ENCODE data around the gene KCNMA1.

Gene KCNMA1

GRCh38 chr10:77479586-77479985 lies 158.0 kb downstream of the KCNMA1 start:
- no peak for TF ChIP-seq TEAD4 (IDR thresholded peaks at IDR 0.05)
- no peak for TF ChIP-seq CREB1 (IDR thresholded peaks at IDR 0.05; ENCODE audit: low read depth)
- TF ChIP-seq MAX (IDR thresholded peaks at IDR 0.05), result no peak
- no peak for TF ChIP-seq FOXM1 (IDR thresholded peaks at IDR 0.05; ENCODE audit: borderline replicate concordance, low read depth)
- TF ChIP-seq RAD21 (IDR thresholded peaks at IDR 0.05; ENCODE audit: low read depth), result no peak
- TF ChIP-seq EP300 (IDR thresholded peaks at IDR 0.05; ENCODE audit: borderline replicate concordance), result no peak
- no peak for TF ChIP-seq USF1 (IDR thresholded peaks at IDR 0.05)
- TF ChIP-seq YY1 (IDR thresholded peaks at IDR 0.05; ENCODE audit: low read depth), result no peak
- no peak for TF ChIP-seq TCF12 (IDR thresholded peaks at IDR 0.05; ENCODE audit: low read depth)
- TF ChIP-seq TAF1 (IDR thresholded peaks at IDR 0.05; ENCODE audit: low read depth), result no peak
- TF ChIP-seq REST (IDR thresholded peaks at IDR 0.05; ENCODE audit: low read depth), result no peak
- TF ChIP-seq ZBTB7A (IDR thresholded peaks at IDR 0.05; ENCODE audit: low read depth), result no peak
- TF ChIP-seq CEBPB (IDR thresholded peaks at IDR 0.05), result no peak
- no peak for TF ChIP-seq EGR1 (IDR thresholded peaks at IDR 0.05)
- no peak for TF ChIP-seq NFIC (IDR thresholded peaks at IDR 0.05)

- TF ChIP-seq RAD21 (IDR thresholded peaks at IDR 0.05; ENCODE audit: low read depth), result no peak
- TF ChIP-seq NFIC (IDR thresholded peaks at IDR 0.05), result no peak
- TF ChIP-seq TEAD4 (IDR thresholded peaks at IDR 0.05), result no peak
- TF ChIP-seq FOXM1 (IDR thresholded peaks at IDR 0.05; ENCODE audit: borderline replicate concordance, low read depth), result no peak
- no peak for TF ChIP-seq TCF12 (IDR thresholded peaks at IDR 0.05; ENCODE audit: low read depth)
- no peak for TF ChIP-seq CREB1 (IDR thresholded peaks at IDR 0.05; ENCODE audit: low read depth)
- TF ChIP-seq EGR1 (IDR thresholded peaks at IDR 0.05), result no peak
- TF ChIP-seq TAF1 (IDR thresholded peaks at IDR 0.05; ENCODE audit: low read depth), result no peak
- no peak for TF ChIP-seq MAX (IDR thresholded peaks at IDR 0.05)
- no peak for TF ChIP-seq USF1 (IDR thresholded peaks at IDR 0.05)
- TF ChIP-seq YY1 (IDR thresholded peaks at IDR 0.05; ENCODE audit: low read depth), result no peak
- no peak for TF ChIP-seq CEBPB (IDR thresholded peaks at IDR 0.05)
- no peak for TF ChIP-seq EP300 (IDR thresholded peaks at IDR 0.05; ENCODE audit: borderline replicate concordance)
- TF ChIP-seq REST (IDR thresholded peaks at IDR 0.05; ENCODE audit: low read depth), result no peak
- TF ChIP-seq ZBTB7A (IDR thresholded peaks at IDR 0.05; ENCODE audit: low read depth), result no peak
Observed at GRCh38 chr10:77478962-77479359, 158.6 kb downstream of the KCNMA1 start.

- TF ChIP-seq EP300 (IDR thresholded peaks at IDR 0.05; ENCODE audit: borderline replicate concordance) (no peak), TCF12 (IDR thresholded peaks at IDR 0.05; ENCODE audit: low read depth) (no peak), RAD21 (IDR thresholded peaks at IDR 0.05; ENCODE audit: low read depth) (no peak), MAX (IDR thresholded peaks at IDR 0.05) (no peak), TAF1 (IDR thresholded peaks at IDR 0.05; ENCODE audit: low read depth) (no peak), FOXM1 (IDR thresholded peaks at IDR 0.05; ENCODE audit: borderline replicate concordance, low read depth) (no peak), ZBTB7A (IDR thresholded peaks at IDR 0.05; ENCODE audit: low read depth) (no peak), NFIC (IDR thresholded peaks at IDR 0.05) (no peak), YY1 (IDR thresholded peaks at IDR 0.05; ENCODE audit: low read depth) (no peak)
Observed at GRCh38 chr10:77478247-77478961, 159.2 kb downstream of the KCNMA1 start.

- no peak for TF ChIP-seq FOXM1 (IDR thresholded peaks at IDR 0.05; ENCODE audit: borderline replicate concordance, low read depth)
- no peak for TF ChIP-seq ZBTB7A (IDR thresholded peaks at IDR 0.05; ENCODE audit: low read depth)
- no peak for TF ChIP-seq EGR1 (IDR thresholded peaks at IDR 0.05)
- TF ChIP-seq TCF12 (IDR thresholded peaks at IDR 0.05; ENCODE audit: low read depth), result no peak
- no peak for TF ChIP-seq CREB1 (IDR thresholded peaks at IDR 0.05; ENCODE audit: low read depth)
- TF ChIP-seq TAF1 (IDR thresholded peaks at IDR 0.05; ENCODE audit: low read depth), result no peak
- no peak for TF ChIP-seq YY1 (IDR thresholded peaks at IDR 0.05; ENCODE audit: low read depth)
- no peak for TF ChIP-seq CEBPB (IDR thresholded peaks at IDR 0.05)
- TF ChIP-seq RAD21 (IDR thresholded peaks at IDR 0.05; ENCODE audit: low read depth), result no peak
- TF ChIP-seq MAX (IDR thresholded peaks at IDR 0.05), result no peak
- TF ChIP-seq TEAD4 (IDR thresholded peaks at IDR 0.05), result no peak
- no peak for TF ChIP-seq REST (IDR thresholded peaks at IDR 0.05; ENCODE audit: low read depth)
Observed at GRCh38 chr10:77475522-77475921, 162.1 kb downstream of the KCNMA1 start.

All from Ishikawa (cell line).